Measurements from ENCODE around the gene TPM3. TPM values are rescaled to one million over a fixed set of nuclear protein-coding genes. Genes with fewer than 3 reads are reported as not detected.

TPM3 gene
- polyA plus RNA-seq, 3 donors = 418 to 1,159 (median 1,153) TPM

- peaks cover 0 to 3% (median 0%) of the 10 kb centered on the region in 3 donors for H3K27me3 Mint-ChIP-seq (ENCODE audit: low read depth in 3 of 3)
- Histone ChIP-seq H2AFZ (ENCODE audit: insufficient read depth, low read depth, low read length, poor library complexity, severe bottlenecking) (no peak overlapping the region), H3K36me3 (replicated peaks in 1 of 2; ENCODE audit: control insufficient read depth in 1 of 2, insufficient read depth in 2 of 2, low read length in 2 of 2) (peaks cover 60 to 81% of the 10 kb centered on the region in 2 donors), H3K4me1 (ENCODE audit: control insufficient read depth in 1 of 2, insufficient read depth in 2 of 2, low read length in 2 of 2) (peaks cover 1 to 3% of the 10 kb centered on the region in 2 donors), H3K27me3 (ENCODE audit: control insufficient read depth in 2 of 2, insufficient read depth in 2 of 2, low read length in 2 of 2) (no peaks in the 10 kb centered on the region), H3K4me3 (replicated peaks in 1 of 3; ENCODE audit: low read depth in 2 of 3, low read length in 3 of 3) (no peak overlapping the region), H3K27ac (ENCODE audit: low read depth in 1 of 2, low read length in 2 of 2) (no peak overlapping the region), H3K79me2 (ENCODE audit: insufficient read depth, low read length) (peaks cover 61% of the 10 kb centered on the region), H3K9me3 (replicated peaks in 1 of 2; ENCODE audit: control insufficient read depth in 1 of 2, insufficient read depth in 1 of 2, low read length in 2 of 2) (no peaks in the 10 kb centered on the region), H3K4me2 (replicated peaks; ENCODE audit: extremely low read depth, low read length, poor library complexity, severe bottlenecking) (no peak overlapping the region), H4K20me1 (ENCODE audit: insufficient read depth, low read length) (peaks cover 55% of the 10 kb centered on the region), H3K9ac (ENCODE audit: insufficient read depth, low read length, poor library complexity, severe bottlenecking) (no peak overlapping the region)
- no CpG with 5 or more reads among the region's 1 CpG for WGBS (ENCODE audit: insufficient coverage)
- intact Hi-C loops (cut with micrococcal nuclease) = no loop called here
- H3K4me3 Mint-ChIP-seq = no peak overlapping the region
- no peak for TF ChIP-seq CTCF (IDR thresholded peaks at IDR 0.05)
- DNase-seq = peak in 1 of 3 donors; percentile 16
- H3K36me3 Mint-ChIP-seq = peaks cover 57 to 91% of the 10 kb centered on the region in 2 donors
- H3K4me1 Mint-ChIP-seq = peaks cover 10% of the 10 kb centered on the region
- peak overlapping the region in 2 of 7 donors; percentile 32 to 55 for H3K27ac Mint-ChIP-seq
- H3K9me3 Mint-ChIP-seq = no peaks in the 10 kb centered on the region
Measured at GRCh38 chr1:154213274-154213673, 21.4 kb upstream of the TPM3 start.

DNA sequence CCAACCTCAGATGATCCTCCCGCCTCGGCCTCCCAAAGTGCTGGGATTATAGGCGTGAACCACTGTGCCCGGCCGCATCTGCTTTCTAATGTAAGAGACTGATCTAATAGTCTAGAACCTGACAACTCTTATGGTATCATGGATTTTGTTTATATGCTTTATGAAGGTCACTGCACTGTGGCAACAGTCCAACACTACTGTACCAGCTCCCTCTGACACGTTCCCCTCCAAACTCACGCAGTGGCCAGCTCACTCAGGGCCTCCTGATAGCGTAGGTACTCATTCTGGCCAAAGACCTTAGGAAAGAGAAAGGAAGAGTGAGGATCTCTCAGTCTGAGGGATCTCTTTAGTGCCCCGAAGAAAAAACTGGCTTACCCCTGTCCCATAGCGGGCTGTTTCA lies 20.2 kb upstream of the TPM3 start:
- Histone ChIP-seq H3K36me3 (replicated peaks in 1 of 2; ENCODE audit: control insufficient read depth in 1 of 2, insufficient read depth in 2 of 2, low read length in 2 of 2) (peaks cover 65 to 81% of the 10 kb centered on the region in 2 donors), H3K4me3 (replicated peaks in 1 of 3; ENCODE audit: low read depth in 2 of 3, low read length in 3 of 3) (no peak overlapping the region), H3K4me2 (replicated peaks; ENCODE audit: extremely low read depth, low read length, poor library complexity, severe bottlenecking) (no peak overlapping the region), H4K20me1 (ENCODE audit: insufficient read depth, low read length) (peaks cover 57% of the 10 kb centered on the region), H2AFZ (ENCODE audit: insufficient read depth, low read depth, low read length, poor library complexity, severe bottlenecking) (no peak overlapping the region), H3K27me3 (ENCODE audit: control insufficient read depth in 2 of 2, insufficient read depth in 2 of 2, low read length in 2 of 2) (no peaks in the 10 kb centered on the region), H3K79me2 (ENCODE audit: insufficient read depth, low read length) (peaks cover 49% of the 10 kb centered on the region), H3K27ac (ENCODE audit: low read depth in 1 of 2, low read length in 2 of 2) (peak overlapping the region in 1 of 2 donors; percentile 20), H3K9me3 (replicated peaks in 1 of 2; ENCODE audit: control insufficient read depth in 1 of 2, insufficient read depth in 1 of 2, low read length in 2 of 2) (no peaks in the 10 kb centered on the region), H3K9ac (ENCODE audit: insufficient read depth, low read length, poor library complexity, severe bottlenecking) (no peak overlapping the region), H3K4me1 (ENCODE audit: control insufficient read depth in 1 of 2, insufficient read depth in 2 of 2, low read length in 2 of 2) (no peaks in the 10 kb centered on the region)
- TF ChIP-seq CTCF (IDR thresholded peaks at IDR 0.05) = no peak
- Mint-ChIP-seq H3K27ac (peak overlapping the region in 2 of 7 donors; percentile 41 to 77), H3K36me3 (peaks cover 56 to 91% of the 10 kb centered on the region in 2 donors), H3K27me3 (ENCODE audit: low read depth in 3 of 3) (peaks cover 0 to 1% (median 0%) of the 10 kb centered on the region in 3 donors), H3K4me3 (no peak overlapping the region), H3K4me1 (peaks cover 5% of the 10 kb centered on the region), H3K9me3 (no peaks in the 10 kb centered on the region)
- WGBS (ENCODE audit: insufficient coverage) = 98% methylated on average over 6 of the region's 10 CpGs
- no peak for DNase-seq
- intact Hi-C loops (cut with micrococcal nuclease) = no loop called here

Data from CD14-positive monocyte (primary cell).